Stimulated activated naive CD8-positive, alpha-beta T cell treated with anti-CD3 and anti-CD28 coated beads, Interleukin-15, amount 100 ng/mL, for 72 hours (primary cell): ENCODE measurements around the gene SELP.

Source experiments
- ATAC-seq: fragments of 150-1000 bp; cut with Tn5 transposase; 2 replicates; pipeline ENCODE4 v1.10.0; 2021; ENCODE audit warnings: mild to moderate bottlenecking, moderate library complexity
- DNase-seq, 2 donors: peaks; one replicate each; pipeline ENCODE4 v3.0.0; 2021 to 2022
- H3K27ac Mint-ChIP-seq, 2 donors: one replicate each; pipeline ENCODE4 v1.8.0; 2022; ENCODE audit warnings: mild to moderate bottlenecking in 2 of 2, mixed read lengths in 2 of 2, moderate library complexity in 2 of 2
- H3K27me3 Mint-ChIP-seq: one replicate; pipeline ENCODE4 v1.8.0; 2022; ENCODE audit warnings: mixed read lengths
- H3K4me1 Mint-ChIP-seq: one replicate; pipeline ENCODE4 v1.8.0; 2022; ENCODE audit warnings: mild to moderate bottlenecking, mixed read lengths
- H3K4me3 Mint-ChIP-seq, 2 donors: one replicate each; pipeline ENCODE4 v1.8.0; 2022; ENCODE audit warnings: mild to moderate bottlenecking in 2 of 2, mixed read lengths in 2 of 2, moderate library complexity in 1 of 2
- H3K9me3 Mint-ChIP-seq, 2 donors: one replicate each; pipeline ENCODE4 v1.8.0; 2022; ENCODE audit warnings: mixed read lengths in 2 of 2

The SELP gene

DNA sequence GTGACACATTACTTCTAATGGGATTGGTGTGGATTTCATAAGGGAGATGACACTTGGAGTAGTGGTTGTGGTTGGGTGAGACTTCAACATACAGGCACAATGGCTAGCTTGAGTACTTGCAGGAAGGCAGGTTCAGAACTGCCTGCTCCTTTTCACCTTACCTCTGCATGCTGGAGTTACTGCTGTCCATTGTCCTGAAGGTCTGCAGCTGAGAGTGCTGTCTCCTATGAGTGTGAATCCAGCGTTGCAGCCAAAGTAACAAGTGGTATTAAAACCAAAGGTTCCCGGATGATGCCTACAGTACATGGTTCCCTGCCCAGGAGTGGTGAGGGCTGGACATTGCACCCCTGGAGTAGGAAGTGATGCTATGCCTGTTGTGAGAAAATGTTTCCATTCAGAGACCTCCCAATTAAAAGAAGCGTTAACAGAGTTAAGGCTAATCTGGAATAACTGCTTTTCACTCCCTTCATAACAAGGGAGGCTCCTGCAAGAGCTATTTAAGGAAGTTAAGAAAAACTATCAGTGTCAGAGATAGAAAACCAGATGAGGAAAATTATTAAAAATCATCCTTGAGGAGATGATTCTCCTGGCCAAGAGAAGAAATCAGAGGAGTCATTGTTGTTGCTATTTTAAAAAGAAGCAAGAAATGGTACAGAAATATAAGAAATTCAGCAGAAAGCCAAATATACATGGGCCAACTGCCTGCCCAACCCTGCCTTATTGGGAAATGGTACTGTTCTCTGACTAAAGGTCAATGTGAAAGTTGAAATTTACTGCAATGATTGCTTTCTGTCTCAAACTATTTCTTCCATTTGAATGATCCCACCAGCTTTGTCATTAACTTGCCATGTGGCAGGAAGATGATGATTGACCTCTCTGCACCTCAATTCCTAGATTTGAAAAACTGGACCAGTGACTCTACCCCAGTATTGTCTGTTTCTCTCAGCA lies 33.9 kb downstream of the SELP start:
- ATAC-seq = peak; percentile 62
- Mint-ChIP-seq H3K4me1 (peaks cover 72% of the 10 kb centered on the region), H3K27me3 (no peaks in the 10 kb centered on the region), H3K27ac (no peak overlapping the region), H3K4me3 (no peak overlapping the region), H3K9me3 (no peaks in the 10 kb centered on the region)
- peak; percentile 20 to 29 for DNase-seq

DNA sequence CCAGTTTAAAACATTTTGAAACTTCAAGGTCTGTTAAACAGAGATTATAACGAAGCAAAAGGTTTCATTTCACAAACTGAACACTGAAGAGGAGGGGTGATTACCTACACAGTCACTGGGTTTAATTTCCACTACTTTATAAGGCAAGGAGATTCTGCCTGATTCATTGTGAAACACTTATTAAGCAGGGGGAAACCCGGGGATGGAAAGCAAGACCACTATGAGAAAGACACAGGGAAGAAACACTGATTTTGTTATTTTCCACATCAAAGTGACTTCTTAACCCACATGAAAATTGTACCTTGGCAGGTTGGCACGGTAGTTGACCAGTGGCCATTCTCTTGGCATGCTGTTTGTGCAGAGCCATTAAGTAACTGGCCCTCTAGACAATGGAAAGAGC lies 35.5 kb downstream of the SELP start:
- H3K27ac Mint-ChIP-seq = peak overlapping the region in 1 of 2 donors; percentile 88
- H3K4me1 Mint-ChIP-seq = peaks cover 69% of the 10 kb centered on the region
- peak overlapping the region; percentile 67 to 72 for H3K4me3 Mint-ChIP-seq

DNA sequence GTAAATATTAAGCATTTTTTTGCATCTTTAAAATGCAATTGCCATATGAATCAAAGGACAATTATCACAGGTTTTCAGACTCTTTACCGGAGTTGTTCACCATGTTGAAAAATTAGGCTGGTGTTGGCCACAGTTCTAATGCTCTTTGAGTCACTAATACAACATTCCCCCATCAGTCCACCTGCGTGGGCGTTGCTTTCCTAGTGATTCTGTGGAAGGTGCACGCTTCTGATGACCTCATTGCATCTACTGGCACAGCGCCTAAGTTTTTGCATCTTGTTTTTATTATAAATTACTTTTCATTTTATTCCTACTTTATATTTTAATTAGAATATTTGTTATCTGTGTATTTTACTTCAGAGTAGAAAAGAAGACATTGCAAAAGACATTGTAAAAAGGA lies 39.0 kb downstream of the SELP start:
- peaks cover 94% of the 10 kb centered on the region for H3K4me1 Mint-ChIP-seq
- DNase-seq = no peak
- ATAC-seq = no peak

More for the DNA sequence above, 35.5 kb downstream of the SELP start:
- ATAC-seq (peak; percentile 98), DNase-seq (peak; percentile 49 to 62)
- Mint-ChIP-seq H3K9me3 (no peaks in the 10 kb centered on the region), H3K27me3 (no peaks in the 10 kb centered on the region)

DNA sequence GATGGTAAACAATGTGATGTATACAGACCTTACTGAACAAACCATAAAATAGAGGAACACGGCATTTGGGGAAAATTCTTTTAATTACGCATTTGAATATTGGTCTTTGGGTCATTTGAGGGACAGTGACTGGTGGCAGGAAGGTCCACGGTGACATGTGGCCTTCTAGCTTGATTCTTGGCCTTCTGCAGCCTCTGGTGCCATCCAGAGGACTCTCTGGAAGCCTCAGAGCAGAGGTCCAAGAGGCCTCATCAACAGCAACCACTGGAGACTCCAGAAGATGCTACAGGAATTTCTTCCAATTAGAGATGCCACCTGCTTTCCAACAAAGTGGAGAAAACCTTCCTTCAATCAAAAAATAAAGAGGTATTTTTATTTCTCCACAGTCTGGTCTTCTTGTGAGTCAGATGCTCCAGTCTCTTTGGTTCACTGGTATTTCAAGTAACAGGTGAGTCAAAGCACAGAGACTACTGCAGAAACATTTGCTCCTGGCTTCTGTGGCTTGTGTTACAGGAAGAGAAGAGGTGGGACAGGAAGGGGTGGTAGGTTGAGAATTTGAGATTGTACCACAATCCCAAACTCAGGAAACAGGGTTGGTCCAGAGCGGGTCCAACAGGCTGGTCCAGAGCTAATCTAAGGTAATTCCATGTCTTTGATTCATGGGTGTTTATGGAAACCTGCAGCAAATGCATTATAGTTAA lies 41.0 kb downstream of the SELP start:
- H3K4me1 Mint-ChIP-seq = peaks cover 74% of the 10 kb centered on the region
- H3K9me3 Mint-ChIP-seq = no peaks in the 10 kb centered on the region
- peak overlapping the region; percentile 77 to 80 for H3K27ac Mint-ChIP-seq
- peak overlapping the region; percentile 62 to 64 for H3K4me3 Mint-ChIP-seq
- no peaks in the 10 kb centered on the region for H3K27me3 Mint-ChIP-seq
- ATAC-seq = peak; percentile 61
- DNase-seq = peak in 1 of 2 donors; percentile 42

More for the DNA sequence above, 39.0 kb downstream of the SELP start:
- Mint-ChIP-seq H3K9me3 (no peaks in the 10 kb centered on the region), H3K4me3 (no peak overlapping the region), H3K27ac (no peak overlapping the region), H3K27me3 (no peaks in the 10 kb centered on the region)

DNA sequence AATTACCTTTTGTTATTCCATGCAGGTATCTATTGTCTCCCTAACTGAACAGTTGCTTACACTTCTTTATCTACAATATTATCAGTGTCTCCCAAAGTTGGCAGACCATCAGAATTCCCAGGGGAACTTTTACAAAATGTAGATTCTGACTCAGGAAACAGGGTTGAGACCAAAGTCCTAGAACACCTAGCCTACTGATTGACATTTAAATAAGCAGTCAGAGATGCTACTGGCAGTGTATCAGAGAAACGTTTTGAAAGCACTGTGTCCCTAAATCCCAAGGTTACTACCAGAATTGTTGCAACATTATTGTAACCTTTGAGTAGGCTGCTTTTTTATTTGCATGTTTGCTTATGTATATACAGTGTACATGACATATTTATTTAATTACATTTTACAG lies 41.8 kb downstream of the SELP start:
- no peak for DNase-seq
- Mint-ChIP-seq H3K27ac (peak overlapping the region in 1 of 2 donors; percentile 80), H3K4me3 (no peak overlapping the region), H3K27me3 (no peaks in the 10 kb centered on the region), H3K4me1 (peaks cover 73% of the 10 kb centered on the region), H3K9me3 (no peaks in the 10 kb centered on the region)
- no peak for ATAC-seq

DNA sequence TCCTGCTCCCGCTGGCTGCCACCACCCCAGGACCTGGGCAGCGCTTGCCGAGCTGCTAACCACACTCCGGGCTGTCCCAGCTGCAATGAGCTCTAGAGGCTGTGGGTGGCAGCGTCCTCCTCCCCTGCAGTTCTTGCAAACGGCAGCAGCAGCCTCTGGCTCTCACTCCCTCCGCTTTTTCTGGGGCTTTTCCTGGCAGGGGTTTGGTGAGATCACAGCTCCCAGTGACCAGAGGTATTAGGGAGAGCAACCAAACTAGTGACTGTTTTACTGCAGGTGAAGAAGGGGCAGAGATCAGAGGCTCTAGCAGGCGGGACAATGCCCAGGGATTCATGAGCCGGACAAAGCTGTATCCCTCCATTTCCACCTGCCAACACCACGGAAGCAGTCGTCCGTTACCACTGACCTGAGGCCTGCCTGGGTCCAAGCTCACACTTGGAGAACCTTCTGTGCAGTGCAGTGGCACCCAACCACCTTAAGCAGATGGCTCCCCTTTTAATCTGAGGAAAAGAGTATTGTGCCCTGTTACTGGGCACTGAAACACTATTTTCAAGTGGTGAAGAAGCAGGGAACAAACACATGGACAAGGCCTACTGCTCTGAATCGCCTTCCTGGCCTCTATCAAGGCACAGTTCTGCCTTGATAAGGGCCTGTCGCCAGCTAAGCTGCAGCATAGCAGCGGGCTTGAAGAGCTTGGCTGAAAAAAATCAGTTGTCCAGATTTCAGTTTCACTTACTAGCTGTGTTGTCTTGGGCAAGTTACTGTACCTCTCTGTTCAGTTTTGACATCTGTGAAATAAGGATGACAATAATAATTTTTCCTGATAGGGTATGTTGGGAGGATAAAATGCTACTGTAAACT lies 43.3 kb downstream of the SELP start, which contains the start of gene F5:
F5 (minus strand) TSS at position 87 of the 861 bp plus-strand sequence. CDS start 95 bp downstream, outside the sequence.
- no peaks in the 10 kb centered on the region for H3K9me3 Mint-ChIP-seq
- peaks cover 64% of the 10 kb centered on the region for H3K4me1 Mint-ChIP-seq
- peak within 1 kb of the TSS; percentile 92 to 93 for H3K27ac Mint-ChIP-seq
- ATAC-seq (peak; percentile 97), DNase-seq (peak; percentile 75 to 85)
- peak within 1 kb of the TSS; percentile 97 to 98 for H3K4me3 Mint-ChIP-seq
- no peaks in the 10 kb centered on the region for H3K27me3 Mint-ChIP-seq

DNA sequence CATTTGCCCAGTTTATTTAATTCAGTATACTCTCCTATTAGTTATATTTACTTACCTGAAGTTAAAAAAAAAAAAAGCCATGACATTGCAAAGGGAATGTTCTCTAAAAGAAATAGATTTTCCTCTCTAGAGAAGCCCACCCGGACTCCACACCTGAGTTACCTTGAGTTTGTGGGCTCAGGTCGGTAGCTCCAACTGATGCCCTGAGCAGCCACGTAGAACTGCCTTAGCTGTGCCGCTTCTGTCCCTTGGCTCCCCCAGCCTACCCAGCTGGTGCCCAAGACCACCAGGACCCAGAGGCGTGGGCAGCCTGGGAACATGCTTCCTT lies 43.9 kb downstream of the SELP start:
- ATAC-seq = peak; percentile 56
- H3K4me1 Mint-ChIP-seq = peaks cover 58% of the 10 kb centered on the region
- H3K27ac Mint-ChIP-seq = peak overlapping the region; percentile 92 to 93

DNA sequence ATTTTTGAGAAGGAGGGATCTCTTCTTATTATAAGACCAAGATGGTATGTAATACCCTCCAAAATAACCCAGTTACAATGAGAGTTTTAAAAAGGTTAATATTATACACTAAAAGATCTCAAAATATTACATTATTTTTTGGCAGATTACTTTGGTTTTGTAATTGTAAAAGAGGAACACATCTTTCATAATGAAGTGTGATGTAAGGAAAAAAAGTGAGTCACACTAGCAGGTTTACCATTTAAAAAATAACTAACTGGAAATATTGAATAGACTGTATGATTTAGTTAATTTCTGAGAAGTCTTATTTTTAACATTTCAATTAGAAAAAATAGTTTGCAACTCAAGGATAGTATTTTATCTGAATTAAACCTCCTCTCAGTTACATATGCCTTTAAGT lies 44.7 kb downstream of the SELP start:
- ATAC-seq = no peak
- Mint-ChIP-seq H3K27me3 (no peaks in the 10 kb centered on the region), H3K4me3 (peak overlapping the region; percentile 97 to 98), H3K27ac (peak overlapping the region in 1 of 2 donors; percentile 88), H3K4me1 (peaks cover 54% of the 10 kb centered on the region), H3K9me3 (no peaks in the 10 kb centered on the region)
- no peak for DNase-seq

More for the DNA sequence above, 43.9 kb downstream of the SELP start:
- DNase-seq = no peak
- Mint-ChIP-seq H3K4me3 (peak overlapping the region; percentile 97 to 98), H3K9me3 (no peaks in the 10 kb centered on the region), H3K27me3 (no peaks in the 10 kb centered on the region)

DNA sequence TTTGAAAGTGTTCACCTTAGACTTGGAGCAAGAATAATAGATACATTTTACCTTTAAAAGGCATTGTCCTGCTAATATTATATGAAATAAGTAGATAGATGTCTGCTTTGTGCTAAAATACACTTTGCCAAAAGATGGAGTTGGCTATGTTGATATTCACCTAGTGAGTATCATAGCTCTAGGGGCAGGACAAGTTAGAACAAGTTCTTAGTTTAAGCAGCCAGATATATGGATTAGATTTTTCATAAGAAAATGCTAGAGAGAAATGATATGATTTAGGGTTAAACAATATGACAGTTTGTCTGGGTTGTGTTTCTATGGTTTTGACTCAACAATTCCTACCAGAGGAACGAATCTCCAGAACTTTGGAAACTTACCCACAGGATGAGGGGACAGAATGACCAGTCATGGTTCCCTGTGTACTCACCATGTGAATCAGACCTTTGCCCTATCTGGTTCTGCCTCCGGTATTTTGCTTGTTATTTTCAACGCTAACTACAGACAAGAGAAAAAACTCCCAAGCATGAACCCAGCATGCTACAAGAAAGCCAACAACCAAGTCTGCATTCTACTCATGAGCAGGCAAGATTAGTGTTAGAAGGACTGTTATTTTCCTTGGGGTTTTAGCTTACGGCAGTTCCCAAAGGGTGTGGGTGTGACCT lies 45.3 kb downstream of the SELP start:
- no peaks in the 10 kb centered on the region for H3K9me3 Mint-ChIP-seq
- no peak for DNase-seq
- peaks cover 48% of the 10 kb centered on the region for H3K4me1 Mint-ChIP-seq
- peak overlapping the region; percentile 97 to 98 for H3K4me3 Mint-ChIP-seq
- peak overlapping the region; percentile 20 to 88 for H3K27ac Mint-ChIP-seq
- ATAC-seq = peak; percentile 26
- no peaks in the 10 kb centered on the region for H3K27me3 Mint-ChIP-seq

DNA sequence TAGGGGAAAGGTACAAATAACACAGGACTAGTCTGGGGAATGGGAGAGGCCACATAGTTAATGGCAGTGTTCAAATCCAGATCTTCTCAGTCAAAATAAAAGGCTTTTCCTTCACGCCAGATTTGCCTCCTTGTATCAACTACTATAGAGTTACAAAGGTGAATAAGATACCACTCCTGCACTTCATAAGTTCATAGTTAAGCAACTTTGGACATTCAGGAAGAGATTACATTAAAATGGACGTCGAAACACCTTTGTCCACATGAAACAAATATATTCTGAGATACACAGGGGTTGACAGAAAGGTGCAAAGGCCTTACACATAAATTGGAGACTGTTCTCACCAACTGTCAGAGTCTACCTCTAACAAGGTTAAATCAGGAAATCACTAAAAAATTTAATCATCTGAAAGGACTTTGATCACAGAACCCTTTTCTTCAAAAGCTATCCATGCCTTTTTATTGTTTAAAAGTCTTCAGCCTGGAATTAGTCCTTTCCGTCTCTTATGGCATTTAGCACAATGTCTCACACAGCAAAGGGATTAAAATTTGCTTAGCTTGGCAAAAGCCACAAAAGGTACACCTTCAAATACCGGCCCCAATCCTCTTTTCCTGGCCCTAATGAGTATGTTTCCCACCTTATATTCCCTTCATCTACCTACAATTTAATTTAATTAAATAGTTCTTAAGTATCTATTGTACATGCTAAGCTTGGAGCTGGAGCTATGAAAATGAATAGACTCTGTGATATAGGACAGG lies 51.8 kb downstream of the SELP start:
- Mint-ChIP-seq H3K4me3 (no peak overlapping the region), H3K27ac (no peak overlapping the region), H3K4me1 (peaks cover 6% of the 10 kb centered on the region), H3K27me3 (no peaks in the 10 kb centered on the region), H3K9me3 (no peaks in the 10 kb centered on the region)
- ATAC-seq = no peak
- no peak for DNase-seq

DNA sequence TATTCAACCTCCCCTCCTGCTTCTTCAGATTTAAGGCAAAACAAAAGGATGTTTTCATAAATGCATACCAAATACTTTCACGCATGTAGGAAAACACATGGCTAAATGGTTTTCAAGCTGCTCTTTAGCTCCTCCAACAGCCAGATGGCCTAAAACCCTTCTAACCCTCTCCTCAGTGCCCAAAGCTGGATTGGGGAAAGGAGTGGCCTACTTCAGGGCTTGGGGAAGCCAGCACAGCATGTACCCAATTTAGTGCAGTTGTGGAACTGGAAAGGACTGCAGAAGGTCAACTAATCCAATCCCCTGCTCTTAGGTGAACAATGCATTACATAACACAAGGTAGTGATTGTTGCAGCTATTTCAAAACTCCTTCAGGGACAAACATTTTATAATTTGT lies 53.0 kb downstream of the SELP start:
- H3K9me3 Mint-ChIP-seq = no peaks in the 10 kb centered on the region
- ATAC-seq (no peak), DNase-seq (no peak)
- no peaks in the 10 kb centered on the region for H3K27me3 Mint-ChIP-seq
- no peaks in the 10 kb centered on the region for H3K4me1 Mint-ChIP-seq
- H3K27ac Mint-ChIP-seq = no peak overlapping the region
- no peak overlapping the region for H3K4me3 Mint-ChIP-seq

DNA sequence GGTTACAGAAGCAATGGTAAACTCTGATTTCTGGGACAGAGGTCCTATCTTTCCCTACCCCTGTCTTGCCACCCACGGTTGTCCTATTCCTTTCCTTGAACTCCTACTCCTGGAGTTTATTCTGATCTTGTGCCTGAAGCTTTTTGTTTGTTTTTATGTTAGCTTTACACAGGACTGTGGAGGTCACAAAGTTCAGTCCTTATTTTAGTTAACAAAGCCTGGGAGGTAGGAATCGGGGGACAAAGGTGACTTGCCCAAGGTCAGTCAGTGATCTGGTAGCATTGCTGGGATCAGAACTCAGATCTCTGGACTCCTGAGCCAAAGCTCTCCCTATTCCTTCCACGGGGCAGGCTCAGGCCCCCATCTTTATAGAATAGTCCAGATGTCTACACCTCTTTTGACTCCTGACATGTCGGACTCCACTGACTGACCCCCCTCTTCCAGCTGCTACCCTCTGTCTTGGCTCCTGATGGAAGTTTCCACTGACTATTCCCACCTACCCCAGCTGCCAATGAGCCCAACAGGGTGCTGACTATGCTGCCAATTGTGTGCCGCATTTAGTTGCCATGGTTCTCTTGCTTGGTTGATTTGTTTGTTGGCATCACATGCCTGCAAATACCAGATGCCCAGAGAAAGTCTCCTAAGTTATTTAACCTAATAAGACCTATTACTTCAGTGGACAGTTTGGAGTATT lies 53.5 kb downstream of the SELP start:
- Mint-ChIP-seq H3K27ac (no peak overlapping the region), H3K4me3 (no peak overlapping the region), H3K9me3 (no peaks in the 10 kb centered on the region), H3K27me3 (no peaks in the 10 kb centered on the region), H3K4me1 (no peaks in the 10 kb centered on the region)
- DNase-seq = no peak
- ATAC-seq = no peak

DNA sequence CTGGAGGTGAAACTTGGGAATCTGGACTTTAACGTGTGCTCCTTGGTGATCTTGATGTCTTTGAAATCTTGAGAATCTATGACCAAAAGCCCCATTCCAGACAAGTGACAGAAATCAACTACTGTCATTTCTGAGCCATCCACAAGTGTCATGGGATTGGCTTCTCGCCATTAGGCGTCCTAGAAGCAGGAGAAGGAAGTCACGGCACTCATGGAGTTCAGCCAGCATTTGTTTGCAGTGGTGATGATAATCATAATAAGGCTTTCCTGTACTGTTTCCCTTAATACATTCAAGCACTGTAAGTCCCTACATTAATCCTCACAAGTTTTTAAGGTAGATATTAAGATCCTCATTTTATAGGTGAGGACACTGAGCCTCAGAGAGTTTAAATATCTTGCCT lies 55.6 kb downstream of the SELP start:
- Mint-ChIP-seq H3K27me3 (no peaks in the 10 kb centered on the region), H3K27ac (no peak overlapping the region), H3K9me3 (no peaks in the 10 kb centered on the region), H3K4me1 (no peaks in the 10 kb centered on the region), H3K4me3 (no peak overlapping the region)
- no peak for ATAC-seq
- DNase-seq = no peak

DNA sequence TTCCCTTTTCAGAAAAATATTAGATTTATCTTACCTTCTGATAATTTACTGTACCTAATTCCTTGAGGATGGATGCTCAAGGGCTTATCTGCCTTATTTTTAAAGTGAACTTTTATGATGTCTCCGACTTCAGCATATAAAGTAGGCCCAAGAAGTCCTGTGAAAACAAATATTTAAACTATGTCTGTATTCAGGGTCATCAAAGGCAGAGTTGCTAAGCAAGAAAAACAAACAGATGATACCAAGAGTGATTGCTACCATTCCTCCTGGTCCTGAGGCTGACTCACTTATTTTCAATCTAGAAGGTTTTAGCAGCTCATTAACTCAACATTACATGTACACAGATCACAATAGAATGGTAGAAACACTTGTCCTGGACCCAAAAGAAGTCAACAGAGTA lies 57.7 kb downstream of the SELP start:
- DNase-seq = no peak
- ATAC-seq = no peak
- Mint-ChIP-seq H3K9me3 (no peaks in the 10 kb centered on the region), H3K27ac (no peak overlapping the region), H3K4me1 (no peaks in the 10 kb centered on the region), H3K27me3 (no peaks in the 10 kb centered on the region), H3K4me3 (no peak overlapping the region)
